ENCODE data around the gene ARHGEF11. TPM values are rescaled to one million over a fixed set of nuclear protein-coding genes. Genes with fewer than 3 reads are reported as not detected.

The ARHGEF11 gene
- total RNA-seq, 1 experiment from 2014 or later: 38.1 TPM

DNA sequence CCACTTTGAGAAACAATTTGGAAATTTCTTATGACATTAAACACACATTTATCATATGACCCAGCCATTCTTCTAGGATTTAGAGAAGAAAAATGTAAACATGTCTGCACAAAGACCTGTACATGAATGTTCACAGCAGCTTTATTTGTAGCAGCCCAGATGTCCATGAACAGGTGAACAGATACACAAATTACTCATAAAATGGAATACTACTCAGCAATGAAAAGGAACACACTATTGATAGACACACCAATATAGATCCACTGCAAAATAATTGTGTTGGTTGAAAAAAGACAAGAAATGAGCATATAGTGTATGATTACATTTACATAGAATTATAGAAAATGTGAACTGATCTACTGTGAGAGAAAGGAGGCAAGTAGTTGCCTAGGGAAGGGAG, 26.1 kb downstream of the ARHGEF11 start (continued):
- TF ChIP-seq, protein P1, sequence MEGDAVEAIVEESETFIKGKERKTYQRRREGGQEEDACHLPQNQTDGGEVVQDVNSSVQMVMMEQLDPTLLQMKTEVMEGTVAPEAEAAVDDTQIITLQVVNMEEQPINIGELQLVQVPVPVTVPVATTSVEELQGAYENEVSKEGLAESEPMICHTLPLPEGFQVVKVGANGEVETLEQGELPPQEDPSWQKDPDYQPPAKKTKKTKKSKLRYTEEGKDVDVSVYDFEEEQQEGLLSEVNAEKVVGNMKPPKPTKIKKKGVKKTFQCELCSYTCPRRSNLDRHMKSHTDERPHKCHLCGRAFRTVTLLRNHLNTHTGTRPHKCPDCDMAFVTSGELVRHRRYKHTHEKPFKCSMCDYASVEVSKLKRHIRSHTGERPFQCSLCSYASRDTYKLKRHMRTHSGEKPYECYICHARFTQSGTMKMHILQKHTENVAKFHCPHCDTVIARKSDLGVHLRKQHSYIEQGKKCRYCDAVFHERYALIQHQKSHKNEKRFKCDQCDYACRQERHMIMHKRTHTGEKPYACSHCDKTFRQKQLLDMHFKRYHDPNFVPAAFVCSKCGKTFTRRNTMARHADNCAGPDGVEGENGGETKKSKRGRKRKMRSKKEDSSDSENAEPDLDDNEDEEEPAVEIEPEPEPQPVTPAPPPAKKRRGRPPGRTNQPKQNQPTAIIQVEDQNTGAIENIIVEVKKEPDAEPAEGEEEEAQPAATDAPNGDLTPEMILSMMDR (IDR thresholded peaks at IDR 0.05): no peak
- TF ChIP-seq FOXJ3 (CRISPR knock-in tag; IDR thresholded peaks at IDR 0.05; ENCODE audit: borderline replicate concordance): no peak

DNA sequence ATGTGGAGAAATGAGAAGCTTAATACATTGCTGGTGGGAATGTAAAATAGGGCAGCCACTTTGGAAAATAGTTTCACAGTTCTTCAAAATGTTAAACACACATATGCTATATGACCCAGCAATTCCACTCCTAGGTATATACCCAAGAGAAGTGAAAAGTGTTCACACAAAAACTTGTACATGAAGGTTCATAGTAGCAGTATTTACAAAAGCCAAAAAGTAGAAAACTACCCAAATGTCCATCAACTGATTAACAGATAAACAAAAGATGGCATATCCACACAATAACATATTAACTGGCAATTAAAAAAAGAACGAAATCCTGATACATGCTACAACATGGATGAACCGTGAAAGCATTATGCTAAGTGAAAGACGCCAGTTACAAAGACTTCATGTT, 33.7 kb downstream of the ARHGEF11 start:
- peaks cover 12% of the 10 kb centered on the region; the same call in 1 of the 2 replicates for H3K4me1 Mint-ChIP-seq
- CTCF ChIA-PET: no interaction called here
- POLR2A ChIA-PET: no interaction called here
- H3K4me3 Mint-ChIP-seq: no peak overlapping the region
- H3K27me3 Mint-ChIP-seq (ENCODE audit: low read depth): no peaks in the 10 kb centered on the region
- no peak overlapping the region for H3K27ac Mint-ChIP-seq
- TF ChIP-seq, protein P2, sequence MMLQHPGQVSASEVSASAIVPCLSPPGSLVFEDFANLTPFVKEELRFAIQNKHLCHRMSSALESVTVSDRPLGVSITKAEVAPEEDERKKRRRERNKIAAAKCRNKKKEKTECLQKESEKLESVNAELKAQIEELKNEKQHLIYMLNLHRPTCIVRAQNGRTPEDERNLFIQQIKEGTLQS (CRISPR knock-in tag; conservative IDR thresholded peaks at IDR 0.05): no peak
- TF ChIP-seq PRDM15 (CRISPR knock-in tag; IDR thresholded peaks at IDR 0.05) (no peak), ETV6 (CRISPR knock-in tag; IDR thresholded peaks at IDR 0.05) (no peak), ZNF396 (CRISPR knock-in tag; IDR thresholded peaks at IDR 0.05; ENCODE audit: borderline replicate concordance) (no peak), SMAD4 (CRISPR knock-in tag; IDR thresholded peaks at IDR 0.05) (no peak), JUN (CRISPR knock-in tag; IDR thresholded peaks at IDR 0.05) (no peak), TEAD1 (CRISPR knock-in tag; IDR thresholded peaks at IDR 0.05) (no peak), HMGXB4 (CRISPR knock-in tag; IDR thresholded peaks at IDR 0.05) (no peak), ZNF219 (CRISPR knock-in tag; IDR thresholded peaks at IDR 0.05; ENCODE audit: borderline replicate concordance) (no peak), FOXP1 (CRISPR knock-in tag; IDR thresholded peaks at IDR 0.05; ENCODE audit: borderline replicate concordance) (no peak)
- DNase-seq (ENCODE audit: low spot score) (no peak), ATAC-seq (no peak)
- H3K9me3 Mint-ChIP-seq: peaks cover 4% of the 10 kb centered on the region; the same call in 1 of the 2 replicates
- no peaks in the 10 kb centered on the region for H3K36me3 Mint-ChIP-seq

DNA sequence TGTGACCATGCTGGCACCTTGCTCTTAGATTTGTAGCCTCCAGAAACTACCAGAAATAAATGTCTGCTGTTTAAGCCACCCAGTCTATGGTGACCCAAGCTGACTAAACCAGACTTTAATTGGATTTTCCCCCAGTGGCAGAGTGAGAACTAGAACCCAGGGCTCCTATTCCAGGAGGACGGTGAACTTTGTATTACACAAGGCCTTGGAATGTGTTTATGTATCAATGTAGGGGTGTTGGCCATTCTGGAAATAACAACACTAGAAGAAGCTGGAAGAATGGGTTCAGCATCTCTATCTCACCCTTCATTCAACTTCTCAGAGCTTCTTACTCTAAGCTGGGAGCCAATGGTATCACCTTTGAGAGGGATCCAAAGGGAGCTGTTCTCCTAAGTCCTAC, 37.0 kb downstream of the ARHGEF11 start:
- no peak overlapping the region for H3K4me3 Mint-ChIP-seq
- H3K27me3 Mint-ChIP-seq (ENCODE audit: low read depth): no peaks in the 10 kb centered on the region
- H3K9me3 Mint-ChIP-seq: peaks cover 4% of the 10 kb centered on the region; the same call in 1 of the 2 replicates
- peaks cover 34% of the 10 kb centered on the region for H3K4me1 Mint-ChIP-seq
- DNase-seq (ENCODE audit: low spot score) (no peak), ATAC-seq (no peak)
- H3K36me3 Mint-ChIP-seq: no peaks in the 10 kb centered on the region
- CTCF ChIA-PET: interaction anchor here (1.4 kb wide), 1 partner anchor 8 kb away, joined by 4 read pairs; no protein-coding TSS in a partner anchor
- POLR2A ChIA-PET: no interaction called here
- no peak for TF ChIP-seq SOX15 (CRISPR knock-in tag; IDR thresholded peaks at IDR 0.05)
- TF ChIP-seq ZNF671 (CRISPR knock-in tag; IDR thresholded peaks at IDR 0.05): no peak
- TF ChIP-seq SMAD3 (CRISPR knock-in tag; IDR thresholded peaks at IDR 0.05; ENCODE audit: borderline replicate concordance): no peak
- TF ChIP-seq NR1H2 (CRISPR knock-in tag; IDR thresholded peaks at IDR 0.05): no peak
- TF ChIP-seq TCF7 (CRISPR knock-in tag; IDR thresholded peaks at IDR 0.05; ENCODE audit: low read depth): no peak
- no peak overlapping the region for H3K27ac Mint-ChIP-seq
